Ishikawa (cell line): Measurements from ENCODE around the gene MEG3.

ENCODE experiments used
- EP300 ChIP-seq: IDR thresholded peaks from 2 replicates; pipeline ENCODE4 v1.6.1; 2012; ENCODE audit warnings: borderline replicate concordance
- RAD21 ChIP-seq: IDR thresholded peaks from 2 replicates; pipeline ENCODE4 v1.6.1; 2012; ENCODE audit warnings: low read depth
- TAF1 ChIP-seq: IDR thresholded peaks from 2 replicates; pipeline ENCODE4 v1.6.1; 2012; ENCODE audit warnings: low read depth, mild to moderate bottlenecking

- no peak for TF ChIP-seq RAD21
- TF ChIP-seq TAF1 = no peak
- TF ChIP-seq EP300 = no peak
These were observed 1.4 kb downstream of the MEG3 start for GRCh38 chr14:100827101-100828021.
